GM19397 (cell line): ENCODE results near the gene NMT2.

Source experiments
- ATAC-seq: cut with Tn5 transposase; IDR thresholded peaks from one replicate; pipeline ENCODE4 v1.9.1; 2021; ENCODE audit warnings: mild to moderate bottlenecking, moderate library complexity; ENCODE audit not compliant: unreplicated experiment

Gene NMT2

DNA sequence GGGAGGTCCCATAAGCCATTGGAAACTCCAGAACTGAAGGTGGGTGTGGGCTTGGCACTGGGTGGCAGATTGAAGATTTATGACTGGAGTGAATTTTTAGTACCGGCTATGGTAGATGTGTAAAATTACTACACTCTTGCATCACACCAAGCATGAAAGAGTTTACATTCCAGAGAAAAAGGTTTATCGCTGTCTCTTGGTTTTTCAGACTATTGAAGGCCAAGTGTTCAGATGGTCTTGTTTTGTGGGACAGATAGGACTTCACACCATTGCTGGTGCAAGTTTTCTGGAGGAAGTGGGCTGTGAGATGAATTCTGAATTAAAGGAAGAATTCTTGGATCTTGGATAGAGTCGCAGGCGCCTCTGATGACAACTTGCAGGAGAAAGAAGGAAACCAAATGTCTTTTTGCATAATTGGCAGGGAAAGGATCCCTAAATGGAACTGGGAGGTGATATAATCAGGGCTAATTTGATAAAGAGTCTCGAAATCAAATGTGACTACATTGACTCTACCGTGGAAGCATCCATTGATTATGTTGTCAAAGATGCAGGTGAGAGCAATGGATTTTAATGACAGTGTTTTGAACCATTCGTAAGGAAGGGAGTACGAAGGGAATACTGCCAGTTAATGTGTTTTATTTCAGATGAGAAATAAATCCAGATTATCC is 14.2 kb upstream of the NMT2 start:
- ATAC-seq: no peak

- ATAC-seq: no peak
Observed at GRCh38 chr10:15181576-15182156, 13.2 kb upstream of the NMT2 start.

- no peak for ATAC-seq
Observed at GRCh38 chr10:15180736-15181135, 12.2 kb upstream of the NMT2 start.

DNA sequence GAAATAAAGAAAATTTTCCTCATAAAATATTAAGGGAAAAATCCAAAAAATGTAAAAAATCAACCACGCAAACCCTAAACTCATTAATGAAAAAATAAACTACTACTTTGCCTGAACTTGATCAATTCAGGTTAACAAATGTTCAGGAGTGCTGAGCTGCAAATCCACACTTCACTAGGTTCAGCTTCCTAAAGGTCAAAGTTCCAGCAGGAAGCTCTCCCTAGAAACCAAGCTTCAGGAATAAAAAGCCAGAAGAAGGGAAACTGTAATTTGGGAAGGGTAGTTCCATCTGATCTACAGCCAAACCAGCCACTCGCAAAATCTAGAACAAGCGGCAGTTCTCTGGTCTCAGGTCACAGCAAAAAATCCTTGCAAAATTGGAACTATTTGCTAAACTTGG is 7.8 kb upstream of the NMT2 start:
- no peak for ATAC-seq

DNA sequence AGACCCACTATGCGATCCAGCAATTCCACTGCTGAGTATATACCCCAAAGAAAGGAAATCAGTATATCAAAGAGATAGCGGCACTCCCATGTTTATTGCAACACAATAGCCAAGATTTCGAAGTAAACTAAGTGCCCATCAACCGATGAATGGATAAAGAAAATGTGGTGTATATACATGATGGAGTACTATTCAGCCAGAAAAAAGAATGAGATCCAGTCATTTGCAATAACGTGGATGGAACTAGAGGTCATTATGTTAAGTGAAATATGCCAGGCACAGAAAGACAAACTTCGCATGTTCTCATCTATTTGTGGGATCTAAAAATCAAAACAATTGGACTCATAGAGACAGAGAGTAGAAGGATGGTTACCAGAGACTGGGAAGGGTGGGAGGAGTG is 7.1 kb upstream of the NMT2 start:
- ATAC-seq: no peak

- no peak for ATAC-seq
Observed at GRCh38 chr10:15172306-15172840, 3.9 kb upstream of the NMT2 start.

GRCh38 chr10:15169555-15170401 is 1.3 kb upstream of the NMT2 start:
- no peak for ATAC-seq

GRCh38 chr10:15168786-15169554 is 477 bp upstream of the NMT2 start:
- ATAC-seq: peak; percentile 34

- ATAC-seq: peak; percentile 45
Observed at GRCh38 chr10:15167411-15168290, 842 bp downstream of the NMT2 start.

GRCh38 chr10:15166325-15166724 is 2.2 kb downstream of the NMT2 start:
- ATAC-seq: no peak

DNA sequence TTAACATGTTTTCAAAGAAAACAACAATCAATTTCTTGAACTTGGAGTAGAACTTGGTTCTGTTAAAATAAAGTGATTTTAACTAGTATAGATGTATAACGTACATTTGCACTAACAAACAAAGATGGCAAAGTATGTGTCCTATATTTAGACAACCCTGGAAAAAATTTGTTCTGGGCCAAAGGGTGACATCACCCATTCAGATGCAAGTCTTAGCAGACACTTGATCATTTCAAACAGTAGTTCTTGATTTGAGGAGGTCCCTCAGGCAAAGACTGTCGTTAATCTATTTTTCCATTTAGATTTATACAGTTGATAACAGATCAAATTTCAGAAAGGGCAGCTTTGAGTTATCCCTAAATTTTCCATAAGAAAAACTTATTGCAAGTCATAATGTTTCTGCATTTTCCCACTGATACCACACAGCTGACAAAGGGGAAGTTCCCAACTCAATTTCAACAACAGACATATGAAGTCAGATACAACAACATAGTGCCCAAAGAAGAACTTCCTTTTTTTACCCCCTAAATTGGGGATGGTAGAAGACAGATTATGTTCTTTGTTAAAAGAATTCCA is 5.2 kb downstream of the NMT2 start:
- no peak for ATAC-seq

- no peak for ATAC-seq
Observed at GRCh38 chr10:15158972-15159371, 9.5 kb downstream of the NMT2 start.

DNA sequence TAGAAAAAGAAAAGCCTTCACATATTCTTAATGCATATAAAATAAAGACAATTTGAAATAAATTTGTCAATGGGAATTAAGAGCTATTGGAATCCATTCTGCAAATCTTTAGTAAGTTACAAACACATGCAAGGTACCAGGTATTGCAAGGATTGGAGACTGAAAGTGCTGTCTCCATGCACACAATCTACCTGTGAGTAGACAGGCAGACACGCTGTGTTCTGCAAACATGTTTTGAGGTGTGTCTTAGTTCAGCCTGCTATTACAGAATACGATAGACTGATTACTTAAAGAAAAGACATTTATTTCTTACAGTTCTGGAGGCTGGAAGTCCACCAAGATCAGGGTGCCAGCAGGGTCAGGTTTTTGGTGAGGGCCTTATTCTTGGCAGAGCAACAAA is 10.0 kb downstream of the NMT2 start:
- ATAC-seq: no peak

DNA sequence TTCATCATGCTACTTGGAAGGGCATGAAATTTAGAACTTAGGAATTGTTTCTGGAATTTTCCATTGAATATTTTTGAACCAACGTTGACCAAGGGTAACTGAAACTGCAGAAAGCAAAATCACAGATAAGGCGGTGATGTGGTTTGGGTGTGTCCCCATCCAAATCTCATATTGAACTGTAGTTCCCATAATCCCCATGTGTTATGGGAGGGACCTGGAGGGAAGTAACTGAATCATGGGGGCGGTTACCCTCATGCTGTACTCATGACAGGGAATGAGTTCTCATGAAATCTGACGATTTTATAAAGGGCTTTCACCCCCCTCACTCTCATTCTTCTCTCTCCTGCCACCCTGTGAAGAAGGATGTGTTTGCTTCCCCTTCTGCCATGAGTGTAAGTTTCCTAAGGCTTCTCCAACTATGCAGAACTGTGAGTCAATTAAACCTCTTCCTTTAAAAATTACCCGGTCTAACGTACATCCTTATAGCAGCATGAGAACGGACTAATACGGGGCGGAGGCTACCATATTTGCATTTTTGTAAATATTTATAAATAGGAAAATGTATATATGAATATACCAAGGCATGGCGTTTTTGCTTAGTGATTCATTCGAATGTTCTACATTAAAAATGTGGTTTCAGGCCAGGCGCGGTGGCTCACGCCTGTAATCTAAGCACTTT is 12.4 kb downstream of the NMT2 start:
- ATAC-seq: no peak

DNA sequence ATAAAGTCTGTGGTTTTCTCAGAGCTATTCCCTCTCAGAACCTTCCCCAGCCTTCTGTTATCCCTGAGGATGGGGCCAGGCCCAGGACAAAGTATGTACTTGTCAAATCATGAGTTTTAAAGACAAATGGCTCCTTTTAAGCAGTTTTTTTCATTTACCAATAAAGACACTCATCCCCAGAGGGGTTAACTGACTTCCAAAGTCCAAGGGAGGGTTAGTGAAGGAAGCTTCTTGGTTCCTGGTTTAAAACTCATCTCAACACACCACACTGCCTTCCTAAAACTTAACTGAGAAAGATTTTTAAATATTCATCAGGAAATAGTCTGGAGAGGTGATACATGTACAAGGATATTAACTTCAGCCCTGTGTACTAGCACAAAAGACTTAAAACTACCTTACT is 15.9 kb downstream of the NMT2 start:
- no peak for ATAC-seq

DNA sequence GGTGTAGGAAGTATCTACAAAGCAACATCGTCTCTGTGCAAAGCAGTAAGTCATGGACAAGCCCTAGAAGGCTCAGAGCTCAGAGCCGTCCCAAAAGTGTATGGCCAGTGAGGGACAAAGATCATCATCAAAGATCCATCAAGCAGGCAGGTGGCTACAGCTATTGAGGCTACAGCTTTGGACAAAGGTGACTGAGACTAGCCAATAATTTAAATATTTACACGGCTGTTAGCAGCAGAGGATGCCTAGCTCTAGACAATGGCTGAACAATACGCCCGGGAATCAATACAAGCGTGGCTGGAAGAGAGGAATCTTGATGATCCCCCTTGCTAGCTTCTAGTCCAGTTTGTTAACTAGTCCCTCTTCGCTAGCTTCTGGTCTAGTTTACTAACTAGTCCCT is 17.9 kb downstream of the NMT2 start:
- ATAC-seq: no peak

GRCh38 chr10:15149042-15149771 is 19.3 kb downstream of the NMT2 start:
- ATAC-seq: no peak

GRCh38 chr10:15147594-15148392 is 20.7 kb downstream of the NMT2 start:
- no peak for ATAC-seq
